NT2/D1 (cell line): ENCODE results near the gene KIAA1217.

Experiments used
- DNase-seq: peaks from one replicate; pipeline ENCODE4 v3.0.0-alpha.2; 2011; ENCODE audit warnings: low read depth, low spot score
- H3K27me3 ChIP-seq: 2 replicates; pipeline ENCODE4 v1.6.0; 2011; ENCODE audit warnings: mild to moderate bottlenecking; ENCODE audit not compliant: insufficient read length, insufficient read depth
- H3K36me3 ChIP-seq: 2 replicates; pipeline ENCODE4 v1.6.1; 2011; ENCODE audit warnings: mild to moderate bottlenecking, low read length, mixed read lengths; ENCODE audit not compliant: insufficient read depth, insufficient read length
- H3K4me1 ChIP-seq: 2 replicates; pipeline ENCODE4 v1.5.1; 2011; ENCODE audit not compliant: insufficient read depth, insufficient read length
- H3K4me3 ChIP-seq: 2 replicates; pipeline ENCODE4 v1.5.1; 2011; ENCODE audit warnings: low read depth; ENCODE audit not compliant: insufficient read length
- H3K9ac ChIP-seq: 2 replicates; pipeline ENCODE4 v1.6.0; 2011; ENCODE audit warnings: low read depth; ENCODE audit not compliant: insufficient read length
- H3K9me3 ChIP-seq: 2 replicates; pipeline ENCODE4 v1.5.1; 2011; ENCODE audit warnings: mild to moderate bottlenecking, low read length; ENCODE audit not compliant: insufficient read depth
- SUZ12 ChIP-seq: IDR thresholded peaks from 2 replicates; pipeline ENCODE4 v1.6.1; 2011; ENCODE audit not compliant: insufficient read length, insufficient read depth; ENCODE audit errors: extremely low read depth
- YY1 ChIP-seq: IDR thresholded peaks from 2 replicates; pipeline ENCODE4 v1.6.1; 2011; ENCODE audit not compliant: insufficient read length, insufficient read depth
- ZNF274 ChIP-seq: IDR thresholded peaks from 2 replicates; pipeline ENCODE4 v1.6.1; 2011; ENCODE audit warnings: mild to moderate bottlenecking, low read depth, low read length

Gene KIAA1217

DNA sequence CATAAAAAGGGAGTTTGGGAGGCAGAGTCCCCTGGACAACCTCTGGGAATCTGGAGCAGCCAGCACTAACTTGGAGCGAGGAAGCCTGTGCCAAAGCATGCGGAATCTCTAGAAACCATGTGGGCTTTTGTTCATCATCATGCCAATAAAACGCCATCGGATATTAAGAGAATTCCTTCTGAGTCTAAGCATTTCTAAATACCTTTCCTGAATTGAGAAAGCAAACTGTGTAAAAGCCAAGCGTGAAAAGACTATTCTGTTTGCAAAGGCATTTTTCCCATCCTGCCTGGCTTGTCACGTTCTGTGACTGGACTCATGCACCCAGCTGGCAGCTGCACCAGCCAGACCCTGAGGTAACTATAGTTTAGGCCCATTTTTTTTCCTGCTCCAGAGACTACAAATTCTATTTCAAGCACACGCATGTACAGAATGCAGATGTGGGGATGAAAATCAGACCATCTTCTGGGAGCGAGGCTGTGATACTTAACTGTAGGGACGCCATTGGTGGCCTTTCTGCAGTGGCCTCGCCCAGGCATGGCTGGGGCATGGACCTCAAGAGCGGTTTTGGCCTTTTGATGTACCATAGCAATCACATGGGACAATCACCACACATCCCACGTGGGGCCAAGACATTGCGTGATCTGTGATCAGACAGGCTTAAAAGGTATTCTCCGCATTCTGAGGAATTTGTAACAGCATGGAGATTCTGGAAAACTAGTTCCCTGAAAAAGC lies 218.9 kb downstream of the KIAA1217 start:
- no peaks in the 10 kb centered on the region for H3K9me3 ChIP-seq
- no peak overlapping the region for H3K4me3 ChIP-seq
- H3K36me3 ChIP-seq: peaks cover 3% of the 10 kb centered on the region
- peaks cover under 1% of the 10 kb centered on the region for H3K4me1 ChIP-seq
- H3K9ac ChIP-seq: no peak overlapping the region
- H3K27me3 ChIP-seq: no peaks in the 10 kb centered on the region
- no peak for TF ChIP-seq YY1
- TF ChIP-seq SUZ12: no peak
- TF ChIP-seq ZNF274: no peak
- DNase-seq: no peak

DNA sequence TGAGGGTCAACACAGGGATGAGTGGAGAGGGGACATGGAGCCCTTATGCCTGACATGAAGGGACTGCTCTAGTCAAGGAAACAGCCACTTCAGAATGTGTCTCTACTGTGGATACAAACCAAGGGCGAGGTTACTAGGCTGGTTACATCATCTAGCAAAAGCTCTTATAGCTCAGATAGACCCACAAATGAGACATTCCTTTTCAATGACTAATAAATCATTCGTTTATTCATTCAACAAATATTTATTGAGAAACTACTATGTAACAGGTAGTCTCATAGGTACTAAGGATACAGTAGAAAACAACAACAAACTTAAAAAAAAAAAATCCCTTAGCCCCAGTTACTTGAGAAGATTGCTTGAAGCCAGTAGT lies 219.5 kb downstream of the KIAA1217 start:
- no peak overlapping the region for H3K9ac ChIP-seq
- DNase-seq: no peak
- H3K4me1 ChIP-seq: peaks cover 2% of the 10 kb centered on the region
- no peaks in the 10 kb centered on the region for H3K9me3 ChIP-seq
- peaks cover 7% of the 10 kb centered on the region for H3K36me3 ChIP-seq
- no peak for TF ChIP-seq YY1
- H3K4me3 ChIP-seq: no peak overlapping the region
- no peaks in the 10 kb centered on the region for H3K27me3 ChIP-seq

- Histone ChIP-seq H3K27me3 (no peaks in the 10 kb centered on the region), H3K4me1 (peaks cover 2% of the 10 kb centered on the region), H3K9ac (no peak overlapping the region), H3K4me3 (no peak overlapping the region), H3K9me3 (no peaks in the 10 kb centered on the region), H3K36me3 (peaks cover 20% of the 10 kb centered on the region)
- no peak for DNase-seq
- TF ChIP-seq ZNF274 (no peak), SUZ12 (no peak), YY1 (no peak)
Measured at GRCh38 chr10:24430591-24430990, 221.7 kb downstream of the KIAA1217 start.

GRCh38 chr10:24432478-24433416 lies 223.8 kb downstream of the KIAA1217 start:
- DNase-seq: no peak
- TF ChIP-seq SUZ12 (no peak), YY1 (no peak), ZNF274 (no peak)
- H3K36me3 ChIP-seq: peaks cover 18% of the 10 kb centered on the region
- no peak overlapping the region for H3K4me3 ChIP-seq
- no peaks in the 10 kb centered on the region for H3K27me3 ChIP-seq
- H3K9me3 ChIP-seq: no peaks in the 10 kb centered on the region
- no peak overlapping the region for H3K9ac ChIP-seq
- peaks cover 2% of the 10 kb centered on the region for H3K4me1 ChIP-seq

- DNase-seq: peak; percentile 56
- H3K27me3 ChIP-seq: no peaks in the 10 kb centered on the region
- H3K9me3 ChIP-seq: no peaks in the 10 kb centered on the region
- no peak for TF ChIP-seq ZNF274
- no peak for TF ChIP-seq YY1
- no peak for TF ChIP-seq SUZ12
- H3K4me1 ChIP-seq: peaks cover 2% of the 10 kb centered on the region
- peaks cover 19% of the 10 kb centered on the region for H3K36me3 ChIP-seq
- H3K4me3 ChIP-seq: no peak overlapping the region
- no peak overlapping the region for H3K9ac ChIP-seq
Measured at GRCh38 chr10:24433705-24434104, 224.8 kb downstream of the KIAA1217 start.

GRCh38 chr10:24434961-24435360 lies 226.0 kb downstream of the KIAA1217 start:
- Histone ChIP-seq H3K4me3 (no peak overlapping the region), H3K36me3 (peaks cover 25% of the 10 kb centered on the region), H3K9me3 (no peaks in the 10 kb centered on the region), H3K9ac (no peak overlapping the region), H3K27me3 (no peaks in the 10 kb centered on the region), H3K4me1 (peaks cover 2% of the 10 kb centered on the region)
- no peak for DNase-seq
- TF ChIP-seq SUZ12 (no peak), ZNF274 (no peak), YY1 (no peak)

DNA sequence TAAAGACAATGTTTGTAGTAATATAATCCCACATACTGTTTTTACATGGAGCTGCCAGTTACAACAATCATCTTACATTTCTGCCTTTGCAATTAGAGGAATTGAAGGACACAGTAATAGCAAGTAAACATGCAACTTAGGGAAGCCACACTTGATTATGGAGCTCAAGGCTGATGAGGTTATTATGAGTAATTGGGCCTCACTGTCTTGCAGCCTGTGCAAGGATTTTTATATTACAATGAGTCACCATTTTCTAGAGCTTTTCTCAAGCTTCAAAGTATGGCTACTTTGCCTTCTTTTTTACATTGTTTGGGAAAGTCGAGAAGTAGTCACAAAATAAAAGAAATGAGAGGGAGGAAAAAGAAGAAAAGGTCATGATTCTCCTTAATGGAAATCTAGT lies 226.4 kb downstream of the KIAA1217 start:
- Histone ChIP-seq H3K4me1 (peaks cover 2% of the 10 kb centered on the region), H3K36me3 (peaks cover 25% of the 10 kb centered on the region), H3K27me3 (no peaks in the 10 kb centered on the region), H3K9ac (no peak overlapping the region), H3K9me3 (no peaks in the 10 kb centered on the region), H3K4me3 (no peak overlapping the region)
- TF ChIP-seq YY1 (no peak), SUZ12 (no peak), ZNF274 (no peak)
- DNase-seq: no peak
